K562 (cell line): ENCODE data around the gene AREL1. TPM values are rescaled to one million over a fixed set of nuclear protein-coding genes. Genes with fewer than 3 reads are reported as not detected.

Source experiments
- ARHGAP35 ChIP-seq: fragments of 450-650 bp; IDR thresholded peaks from 2 replicates; pipeline ENCODE4 v1.6.1; 2018; ENCODE audit not compliant: partially characterized antibody
- ARID3B ChIP-seq: fragments of 250-450 bp; sonication (Bioruptor Pico); IDR thresholded peaks from 2 replicates; pipeline ENCODE4 v1.4.0; 2020; ENCODE audit warnings: borderline replicate concordance
- CBFA2T3 ChIP-seq: fragments of 450-650 bp; IDR thresholded peaks from 2 replicates; pipeline ENCODE4 v1.6.1; 2017
- CREB1 ChIP-seq, 2 experiments: sonication (generic) in 1 of 2; formaldehyde crosslinking in 1 of 2; IDR thresholded peaks; 2 replicates each; pipeline versions ENCODE4 v1.6.1 to v1.8.0; 2012 to 2022; ENCODE audit warnings: inconsistent platforms in 1 of 2, mild to moderate bottlenecking in 1 of 2, missing genetic modification reagents in 1 of 2, moderate library complexity in 1 of 2
- CREB5 ChIP-seq: fragments of 250-450 bp; sonication (Bioruptor Pico); IDR thresholded peaks from 2 replicates; pipeline ENCODE4 v1.5.0; 2020; ENCODE audit warnings: mild to moderate bottlenecking
- CTBP1 ChIP-seq: fragments of 450-650 bp; IDR thresholded peaks from 2 replicates; pipeline ENCODE4 v1.6.1; 2016; ENCODE audit warnings: borderline replicate concordance
- E2F3 ChIP-seq: fragments of 250-450 bp; sonication (Bioruptor Pico); IDR thresholded peaks from 2 replicates; pipeline ENCODE4 v1.4.0; 2020; ENCODE audit warnings: mild to moderate bottlenecking
- ELF2 ChIP-seq: fragments of 250-450 bp; sonication (Bioruptor Pico); IDR thresholded peaks from 2 replicates; pipeline ENCODE4 v1.5.0; 2021; ENCODE audit warnings: mild to moderate bottlenecking
- EP400 ChIP-seq: fragments of 450-650 bp; IDR thresholded peaks from 2 replicates; pipeline ENCODE4 v1.6.1; 2017; ENCODE audit warnings: antibody characterized with exemption, mild to moderate bottlenecking, moderate library complexity
- ESRRA ChIP-seq: fragments of 450-650 bp; IDR thresholded peaks from 2 replicates; pipeline ENCODE4 v1.6.1; 2014; ENCODE audit warnings: low read depth, mild to moderate bottlenecking, moderate library complexity, borderline replicate concordance
- FOXA1 ChIP-seq: fragments of 450-650 bp; IDR thresholded peaks from 2 replicates; pipeline ENCODE4 v1.6.1; 2016; ENCODE audit warnings: mild to moderate bottlenecking, borderline replicate concordance
- KDM4B ChIP-seq, 2 experiments: fragments of 450-650 bp in 1 of 2; sonication (generic) in 1 of 2; IDR thresholded peaks; 2 replicates each; pipeline ENCODE4 v1.6.1; 2016 to 2017; ENCODE audit warnings: borderline replicate concordance in 2 of 2, antibody characterized with exemption in 1 of 2, low read depth in 1 of 2, mild to moderate bottlenecking in 1 of 2
- MEF2A ChIP-seq: IDR thresholded peaks from 2 replicates; pipeline ENCODE4 v1.6.1; 2011; ENCODE audit warnings: low read depth, mild to moderate bottlenecking, low read length, moderate library complexity; ENCODE audit not compliant: control insufficient read depth
- MITF ChIP-seq: IDR thresholded peaks from 2 replicates; pipeline ENCODE4 v1.6.1; 2014; ENCODE audit warnings: antibody characterized with exemption
- NCOA4 ChIP-seq: fragments of 450-650 bp; IDR thresholded peaks from 2 replicates; pipeline ENCODE4 v1.6.1; 2018; ENCODE audit warnings: mild to moderate bottlenecking; ENCODE audit not compliant: partially characterized antibody
- NUFIP1 ChIP-seq: fragments of 450-650 bp; IDR thresholded peaks from 2 replicates; pipeline ENCODE4 v1.6.1; 2018; ENCODE audit not compliant: partially characterized antibody
- POLR3G ChIP-seq: IDR thresholded peaks from 2 replicates; pipeline ENCODE4 v1.6.1; 2011; ENCODE audit not compliant: insufficient read length, insufficient replicate concordance; ENCODE audit errors: extremely low read depth
- PTTG1 ChIP-seq: fragments of 450-650 bp; IDR thresholded peaks from 2 replicates; pipeline ENCODE4 v1.6.1; 2016; ENCODE audit warnings: low read depth, mild to moderate bottlenecking, missing genetic modification characterization, missing compliant biosample characterization
- RBBP5 ChIP-seq: fragments of 200-600 bp; sonication (generic); IDR thresholded peaks from 2 replicates; pipeline ENCODE4 v1.6.1; 2012; ENCODE audit warnings: borderline replicate concordance, mild to moderate bottlenecking, low read length, control low read depth, inconsistent platforms; ENCODE audit not compliant: insufficient read depth, poor library complexity, severe bottlenecking
- RFX1 ChIP-seq: fragments of 450-650 bp; IDR thresholded peaks from 2 replicates; pipeline ENCODE4 v1.6.1; 2016; ENCODE audit warnings: mild to moderate bottlenecking, moderate library complexity
- TGIF2 ChIP-seq: sonication (generic); formaldehyde crosslinking; IDR thresholded peaks from 2 replicates; pipeline ENCODE4 v1.8.1; 2022; ENCODE audit warnings: mild to moderate bottlenecking, missing genetic modification reagents, moderate library complexity
- ZKSCAN1 ChIP-seq: fragments of 150-350 bp; IDR thresholded peaks from 2 replicates; pipeline ENCODE4 v1.6.1; 2016; ENCODE audit warnings: low read depth, low read length
- ZNF263 ChIP-seq: sonication (generic); formaldehyde crosslinking; IDR thresholded peaks from 2 replicates; pipeline ENCODE4 v1.8.0; 2022; ENCODE audit warnings: mild to moderate bottlenecking, missing genetic modification reagents, borderline replicate concordance
- polyA plus RNA-seq, 8 experiments: library from polyadenylated mRNA; depleted of rRNA in 4 of 8; stranded (reverse) in 5 of 8; unstranded in 3 of 8; fragments of >200 nt; fragmentation: Nextera tagmentation in 2 of 8; fragmentation: Illumina TruSeq in 1 of 8; extraction: Ambion mirVana in 2 of 8; extraction: Trizol in 1 of 8; gene quantifications; 2 replicates each; pipeline versions ENCODE4 v1.2.1 to v1.2.3, GENCODE V29; 2011 to 2014; ENCODE audit warnings: inconsistent platforms in 1 of 8, missing spikeins in 1 of 8
- total RNA-seq, 7 experiments: library from RNA; depleted of rRNA in 6 of 7; stranded (reverse); fragments of >200 nt in 6 of 7; fragmentation: Illumina TruSeq in 2 of 7; extraction: Trizol in 2 of 7; gene quantifications; 2 replicates each; pipeline versions ENCODE4 v1.2.1 to v1.2.3, GENCODE V29; 2011 to 2021; ENCODE audit warnings: low replicate concordance in 1 of 7

AREL1 gene
- total and polyA plus RNA-seq, 9 of the 15 experiments (the other 6 are each of a cell fraction or from before 2014, with no cell fraction given) = 6.0 to 24.8 (median 16.6) TPM

GRCh38 chr14:74712499-74713394 is at the start of gene AREL1, which contains the start of gene FCF1 (continued):
- TF ChIP-seq ESRRA = peak; percentile 37; the same call in 1 of the 2 replicates
- TF ChIP-seq RBBP5 = peak; percentile 88
- TF ChIP-seq MITF = no peak
- TF ChIP-seq CREB5 (CRISPR knock-in tag) = no peak
- no peak for TF ChIP-seq ZNF263
- TF ChIP-seq RFX1 = peak; percentile 77
- peak; percentile 97 for TF ChIP-seq CREB1 (IDR thresholded peaks at IDR 0.05)
- peak; percentile 96 for TF ChIP-seq CREB1 (CRISPR knock-in tag; IDR thresholded peaks at IDR 0.05)
- no peak for TF ChIP-seq NCOA4
- no peak for TF ChIP-seq ZKSCAN1
- TF ChIP-seq CBFA2T3 = no peak
- TF ChIP-seq ELF2 = peak; percentile 90
- peak; percentile 82 for TF ChIP-seq EP400
- TF ChIP-seq KDM4B (IDR thresholded peaks at IDR 0.05; ENCODE audit: borderline replicate concordance in 2 of 2, low read depth in 1 of 2) = peak in 1 of 2 experiments; percentile 93; a peak in 2 of 4 replicates
- no peak for TF ChIP-seq ARHGAP35
- TF ChIP-seq ARID3B (CRISPR knock-in tag) = no peak
- no peak for TF ChIP-seq E2F3 (CRISPR knock-in tag)
- TF ChIP-seq NUFIP1 = no peak
- peak; percentile 32; the same call in 1 of the 2 replicates for TF ChIP-seq CTBP1
- no peak for TF ChIP-seq FOXA1
- TF ChIP-seq TGIF2 (CRISPR knock-in tag) = no peak
- no peak for TF ChIP-seq PTTG1 (tag)
- TF ChIP-seq MEF2A = no peak
- no peak for TF ChIP-seq POLR3G
